GM21526 (cell line): ENCODE results near the gene TTC31.

ENCODE experiments used
- ATAC-seq: cut with Tn5 transposase; IDR thresholded peaks from one replicate; pipeline ENCODE4 v1.9.1; 2021; ENCODE audit warnings: moderate library complexity; ENCODE audit not compliant: unreplicated experiment, low FRiP score

The TTC31 gene

DNA sequence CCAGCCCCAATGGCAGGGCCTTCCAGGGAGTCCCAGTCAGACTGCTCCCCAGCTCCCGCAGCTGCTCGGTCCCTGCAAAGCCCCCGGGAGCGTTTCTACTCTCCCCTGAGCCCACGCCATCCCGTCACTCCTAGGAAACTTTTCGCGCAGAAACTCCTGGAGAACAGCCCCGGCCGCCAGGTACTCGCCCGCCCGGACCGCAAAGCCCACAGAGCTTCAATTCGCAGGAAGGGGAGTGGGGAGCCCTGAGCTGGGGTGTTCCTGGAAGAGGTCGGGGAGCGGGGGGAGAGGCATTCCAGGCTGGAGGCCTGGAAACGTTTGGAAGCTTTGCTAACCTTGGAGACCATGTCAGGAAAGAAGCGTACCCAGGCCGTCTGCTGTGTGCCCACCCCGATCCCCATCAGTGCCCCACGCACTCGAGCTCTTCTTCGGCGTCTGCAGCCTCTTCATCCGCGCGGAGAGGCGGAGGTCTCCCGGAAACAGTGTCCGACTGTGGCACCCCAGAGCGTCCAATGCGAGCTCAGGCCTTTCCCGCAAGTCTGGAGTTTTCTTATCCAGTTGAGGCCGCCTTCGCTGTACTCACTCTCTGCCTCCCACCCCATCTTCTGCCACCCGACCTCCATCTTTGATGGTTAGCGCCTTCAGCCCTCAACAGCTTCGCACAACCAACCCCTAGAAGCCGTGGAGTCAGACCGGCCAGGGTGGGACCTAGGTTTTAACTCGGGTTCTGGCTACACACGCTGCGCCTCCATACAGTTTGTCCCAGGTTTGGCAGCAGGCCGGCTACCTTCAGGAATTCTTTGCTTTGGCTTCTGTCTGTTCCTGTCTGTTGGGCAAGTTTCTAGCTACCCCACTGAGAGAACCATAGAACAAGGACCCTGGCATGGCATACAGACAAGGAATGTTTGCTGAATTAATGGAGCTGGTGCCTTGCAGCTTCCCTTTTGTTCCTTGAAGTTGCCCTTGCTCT is 20.9 kb downstream of the TTC31 start:
- no peak for ATAC-seq

DNA sequence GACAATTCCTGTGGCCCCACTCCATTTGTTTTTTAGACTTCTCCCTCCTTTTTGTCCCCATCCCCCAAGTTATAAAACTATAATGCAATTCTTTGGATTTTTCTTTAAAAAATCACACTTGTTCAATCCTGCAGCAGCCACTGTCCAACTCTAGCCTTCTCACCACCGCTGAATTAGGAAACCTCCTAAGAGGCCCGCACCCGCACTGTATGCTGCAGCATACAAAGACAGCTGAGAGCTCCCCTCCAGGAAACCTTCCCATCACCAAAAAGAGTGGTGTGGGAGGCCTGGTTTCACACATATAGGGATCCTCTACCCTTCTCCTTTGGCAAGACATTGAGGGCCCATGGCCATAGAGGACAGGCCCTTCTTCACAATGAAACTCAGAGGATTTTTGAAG is 21.7 kb downstream of the TTC31 start:
- ATAC-seq = no peak

DNA sequence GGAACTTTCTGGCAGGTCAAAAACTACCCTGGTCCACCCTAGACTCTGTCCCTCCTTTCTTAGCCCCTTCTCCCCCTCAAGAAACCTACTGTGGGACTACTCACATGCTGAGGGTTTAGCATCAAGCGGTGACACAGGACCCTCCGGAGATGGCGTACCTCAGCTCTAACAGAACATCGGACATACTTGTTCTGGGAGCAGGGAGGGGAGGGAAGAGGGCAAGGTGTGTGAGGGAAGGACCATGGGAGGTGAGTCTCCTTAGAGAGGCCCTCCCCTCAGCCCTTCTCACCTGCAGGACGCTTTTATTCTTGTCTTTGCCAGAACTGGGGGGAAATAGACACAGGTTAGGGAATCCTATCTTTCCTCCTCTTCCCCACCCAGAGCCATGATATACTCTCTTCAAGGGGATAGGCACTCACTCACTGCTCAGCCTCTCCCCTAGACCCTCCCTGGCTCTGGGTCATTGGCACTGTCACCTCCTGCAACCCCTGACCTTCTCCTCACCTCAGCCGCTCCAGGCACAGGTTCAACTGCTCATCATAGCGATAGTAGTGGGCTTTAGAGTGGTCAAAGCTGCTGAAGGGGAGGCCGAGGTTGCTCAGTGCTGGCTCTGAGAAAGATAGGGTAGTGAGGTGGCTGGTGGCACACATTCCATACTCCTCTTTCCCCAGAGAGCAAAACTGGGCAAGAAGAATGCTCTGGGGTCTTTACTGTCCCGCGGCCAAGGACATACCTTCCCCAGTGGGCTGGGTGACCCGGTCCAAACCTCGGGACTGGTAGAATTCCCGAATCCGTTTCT is 22.8 kb downstream of the TTC31 start:
- ATAC-seq = no peak

DNA sequence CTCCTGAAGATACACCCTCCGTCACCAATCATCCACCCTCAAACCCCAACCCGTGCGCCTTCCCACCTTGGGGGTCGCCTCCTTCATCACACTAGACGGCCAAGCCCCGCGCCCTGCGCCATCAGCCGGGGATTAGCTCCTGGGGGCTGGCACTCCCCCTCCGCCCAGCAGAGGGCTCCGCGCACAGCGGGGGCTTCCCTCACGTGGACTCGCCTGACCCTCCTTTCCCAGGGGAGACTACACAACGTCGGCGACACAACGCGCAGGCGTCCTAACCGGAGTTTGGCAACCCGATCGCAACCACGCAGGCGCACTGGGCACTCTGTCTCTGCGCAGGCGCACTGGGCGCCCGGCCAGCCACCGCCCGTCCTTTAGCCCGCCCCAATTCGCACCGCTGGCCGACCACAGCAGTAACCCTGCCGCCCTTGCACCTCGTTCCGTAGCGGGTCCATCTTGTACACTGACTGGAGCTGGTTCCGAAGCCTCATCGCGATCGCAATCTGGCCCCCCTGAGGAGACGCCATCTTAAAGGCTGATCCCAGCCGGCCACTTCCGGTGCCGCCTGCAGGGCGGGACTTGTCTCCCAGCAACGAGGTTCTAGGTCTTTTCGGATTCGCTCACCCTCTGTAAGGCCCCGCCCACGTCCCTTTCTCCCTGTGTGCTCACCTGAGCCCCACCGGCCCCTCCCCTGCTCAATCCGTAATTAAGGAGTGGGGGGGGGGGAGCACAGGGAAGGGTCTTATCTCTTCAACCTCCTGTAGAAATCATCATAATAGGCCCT is 24.5 kb downstream of the TTC31 start, which contains the start of gene PCGF1:
Gene PCGF1, minus strand, starts transcription at position 551 of the 781 bp plus-strand sequence. Its CDS starts 27 bp downstream, at position 524.
- peak; percentile 78 for ATAC-seq

DNA sequence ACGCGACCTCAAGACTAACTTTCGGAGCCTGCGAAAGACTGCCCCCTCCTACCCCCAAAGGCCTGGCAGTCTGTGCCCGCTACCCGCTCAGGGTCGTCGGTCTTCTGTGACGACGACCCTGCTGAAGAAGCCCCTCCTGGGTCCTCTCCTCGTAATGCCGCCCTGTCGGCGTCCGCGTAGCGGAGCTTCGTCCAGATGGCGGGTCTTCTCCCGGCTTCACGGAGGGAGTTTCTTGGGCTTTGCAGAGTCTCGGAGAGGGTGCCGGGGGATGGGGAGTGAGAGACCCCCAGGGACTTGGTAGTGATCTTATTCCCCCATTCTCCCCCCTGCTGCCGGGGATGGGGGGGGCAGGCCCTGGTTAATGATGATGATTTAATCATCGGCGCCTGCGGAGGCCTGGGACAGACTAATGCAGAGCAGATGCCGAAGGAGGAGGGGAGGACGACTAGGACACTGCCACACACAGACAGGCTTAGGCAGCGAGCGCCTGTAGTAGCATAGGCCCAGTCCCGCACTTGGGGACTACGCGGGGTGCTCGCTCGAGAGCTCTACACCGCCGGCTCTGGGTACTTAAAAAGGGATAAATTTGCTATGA is 25.1 kb downstream of the TTC31 start:
- ATAC-seq = no peak

DNA sequence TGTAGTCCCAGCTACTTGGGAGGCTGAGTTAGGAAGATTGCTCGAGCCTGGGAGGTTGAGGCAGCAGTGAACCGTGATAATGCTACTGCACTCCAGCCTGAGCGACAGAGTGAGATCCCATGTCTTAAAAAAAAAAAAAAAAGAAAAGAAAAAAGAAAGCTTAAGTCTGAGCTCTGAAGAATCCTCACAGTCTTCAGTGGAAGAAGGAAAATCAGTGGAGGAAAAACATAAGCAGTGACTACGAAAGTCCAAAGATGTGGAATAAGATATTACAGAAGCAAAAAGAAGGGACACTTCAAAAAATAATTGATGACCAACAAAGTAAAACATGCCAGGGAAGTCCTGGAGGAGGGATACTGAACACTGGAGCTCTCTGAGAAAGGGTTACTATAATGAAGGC is 27.4 kb downstream of the TTC31 start:
- no peak for ATAC-seq

DNA sequence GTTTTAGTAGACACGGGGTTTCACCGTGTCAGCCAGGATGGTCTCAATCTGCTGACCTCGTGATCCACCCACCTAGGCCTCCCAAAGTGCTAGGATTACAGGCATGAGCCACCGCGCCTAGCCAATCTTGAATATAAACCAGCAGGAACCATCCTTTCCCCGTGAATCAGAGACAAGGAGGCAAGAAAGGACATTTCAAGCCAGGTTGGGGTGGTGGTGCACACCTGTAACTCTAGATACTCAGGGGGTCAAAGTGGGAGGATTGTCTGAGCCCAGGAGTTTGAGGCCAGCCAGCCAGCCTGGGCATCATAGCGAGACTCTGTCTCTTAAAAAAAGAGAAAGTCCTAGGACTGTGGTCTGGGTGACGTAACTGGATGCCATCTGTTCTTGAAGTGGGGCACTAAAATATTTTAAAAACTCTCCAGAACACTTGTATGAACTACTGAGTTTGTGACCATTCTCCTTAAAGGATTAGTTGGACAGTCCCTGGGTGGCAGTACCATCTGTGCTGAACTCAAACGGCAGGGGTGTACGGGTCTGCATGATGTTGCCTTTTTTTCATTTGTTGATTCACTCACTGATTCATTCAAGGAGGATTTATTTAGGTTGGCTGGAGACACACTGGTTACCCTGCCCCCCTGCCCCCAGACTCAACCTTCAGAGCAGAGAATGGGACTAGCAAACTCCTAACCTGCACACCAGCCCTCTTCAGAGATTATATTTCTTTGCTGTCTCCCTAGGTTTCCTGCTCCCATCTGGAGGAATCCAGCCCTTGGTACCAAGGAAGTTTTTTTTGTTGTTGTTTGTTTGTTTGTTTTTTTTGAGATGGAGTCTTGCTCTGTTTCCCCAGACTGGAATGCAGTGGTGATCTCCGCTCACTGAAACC is 28.5 kb downstream of the TTC31 start:
- ATAC-seq = no peak

DNA sequence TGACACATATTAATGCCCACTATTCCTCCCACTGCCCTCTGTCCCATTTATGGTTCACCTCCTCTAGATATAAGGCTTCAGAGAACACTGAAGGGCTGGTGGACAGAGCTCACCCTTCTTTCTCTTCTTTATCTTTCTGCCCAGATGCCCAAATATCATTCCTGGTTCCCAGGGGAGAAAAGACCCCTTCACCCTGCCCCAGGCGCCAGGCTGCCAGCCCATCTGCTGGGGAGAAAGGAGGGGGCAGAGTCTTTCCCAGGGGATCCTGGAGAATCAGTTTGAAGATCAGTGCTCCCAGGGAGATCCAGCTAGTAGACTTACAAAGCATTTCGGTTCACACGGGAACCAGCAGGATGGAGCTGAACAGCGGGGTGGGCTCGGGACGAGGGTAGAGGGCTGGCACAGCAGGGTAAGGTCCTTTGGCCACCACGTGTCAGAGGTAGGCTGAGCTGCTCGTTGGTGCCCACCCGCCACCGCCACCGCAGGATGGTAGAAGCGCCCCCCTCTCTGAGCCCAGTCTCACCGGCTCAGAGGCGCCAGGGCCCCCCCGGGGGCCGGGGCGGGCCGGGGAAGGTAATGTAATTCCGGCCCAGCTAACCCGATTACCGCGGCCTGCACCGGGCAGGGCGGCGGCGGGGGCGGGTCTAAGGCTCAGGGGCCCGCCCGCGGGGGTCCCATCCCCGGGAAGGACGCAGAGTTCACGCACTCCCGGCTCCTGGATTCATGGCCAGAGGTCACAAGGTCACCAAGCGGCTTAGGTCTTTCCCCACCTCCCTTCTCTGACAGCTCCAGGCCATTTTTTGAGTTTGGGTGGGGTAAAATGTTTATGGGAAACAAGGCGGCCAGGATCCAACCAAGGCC is 30.1 kb downstream of the TTC31 start:
- ATAC-seq = no peak

DNA sequence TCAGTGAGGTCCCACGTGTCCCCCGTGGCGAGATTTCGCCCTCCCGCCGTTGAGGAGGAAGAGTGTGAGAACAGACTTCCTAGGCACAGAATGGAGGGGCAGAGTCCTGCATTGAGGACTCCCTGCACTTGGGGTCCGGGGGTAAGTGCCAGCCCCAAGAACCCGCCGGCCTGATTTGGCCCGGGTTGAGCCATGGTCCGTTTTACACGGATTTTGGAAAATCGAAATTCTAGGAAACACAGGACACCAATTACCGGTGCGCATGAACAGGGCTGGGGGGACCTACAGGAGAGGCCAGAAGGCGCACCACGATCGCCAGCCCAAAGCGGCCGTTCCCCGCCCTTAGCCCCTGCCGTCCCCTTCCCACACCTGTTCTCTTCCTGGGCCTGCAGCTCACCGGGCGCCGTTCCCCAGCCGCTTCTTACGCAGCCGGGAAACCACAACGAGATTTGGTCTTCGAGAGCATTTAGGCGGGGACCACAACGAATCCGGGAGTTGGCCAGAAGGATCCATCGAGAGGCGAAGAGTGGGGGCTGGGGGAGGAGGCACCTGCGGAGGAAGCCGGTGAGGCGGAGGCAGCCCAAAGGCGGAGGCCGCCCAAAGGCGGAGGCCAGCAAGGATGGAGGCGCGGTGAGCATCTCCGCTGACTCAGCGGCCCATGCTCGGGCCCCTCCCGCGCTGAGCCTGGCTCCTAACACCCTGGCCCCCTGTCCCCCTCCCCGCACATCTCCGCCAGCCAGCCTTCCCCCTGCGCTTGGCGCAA is 30.9 kb downstream of the TTC31 start:
- no peak for ATAC-seq

DNA sequence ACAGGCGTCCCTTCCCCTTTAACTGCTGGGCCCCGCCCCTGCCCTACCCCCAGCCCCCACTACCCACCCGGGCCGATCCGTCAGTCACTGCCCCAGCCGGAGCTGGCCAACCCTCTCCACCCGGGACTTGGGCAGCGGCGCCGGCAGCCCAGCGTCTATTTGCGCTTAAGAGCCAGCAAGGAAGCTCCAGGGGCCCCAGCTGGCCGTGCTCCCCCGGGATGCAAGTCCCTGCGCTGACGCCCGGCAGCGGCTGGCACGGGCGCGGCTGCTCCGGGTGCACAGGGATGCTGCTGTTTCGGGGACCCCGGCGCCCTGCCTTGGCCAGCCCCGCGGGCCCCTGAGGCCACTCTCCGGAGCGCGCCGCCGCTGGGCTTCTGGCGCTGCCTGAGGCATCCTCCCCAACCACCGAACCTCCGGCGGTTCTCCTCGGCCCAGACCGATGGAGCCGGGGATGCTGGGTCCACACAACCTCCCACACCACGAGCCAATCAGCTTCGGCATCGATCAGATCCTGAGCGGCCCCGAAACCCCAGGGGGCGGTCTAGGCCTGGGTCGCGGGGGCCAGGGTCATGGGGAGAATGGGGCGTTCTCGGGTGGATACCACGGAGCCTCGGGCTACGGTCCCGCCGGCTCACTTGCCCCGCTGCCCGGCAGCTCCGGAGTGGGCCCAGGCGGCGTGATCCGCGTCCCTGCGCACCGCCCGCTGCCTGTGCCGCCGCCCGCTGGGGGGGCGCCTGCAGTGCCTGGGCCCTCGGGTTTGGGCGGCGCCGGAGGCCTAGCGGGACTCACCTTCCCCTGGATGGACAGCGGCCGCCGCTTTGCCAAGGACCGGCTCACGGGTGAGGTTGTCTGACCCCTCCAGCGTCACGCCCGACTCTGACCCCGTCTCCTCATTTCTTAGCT is 31.7 kb downstream of the TTC31 start, which contains the start of gene TLX2:
Gene TLX2, plus strand, starts transcription at position 83 of the 903 bp plus-strand sequence. Its CDS starts 357 bp downstream, at position 440.
- no peak for ATAC-seq

DNA sequence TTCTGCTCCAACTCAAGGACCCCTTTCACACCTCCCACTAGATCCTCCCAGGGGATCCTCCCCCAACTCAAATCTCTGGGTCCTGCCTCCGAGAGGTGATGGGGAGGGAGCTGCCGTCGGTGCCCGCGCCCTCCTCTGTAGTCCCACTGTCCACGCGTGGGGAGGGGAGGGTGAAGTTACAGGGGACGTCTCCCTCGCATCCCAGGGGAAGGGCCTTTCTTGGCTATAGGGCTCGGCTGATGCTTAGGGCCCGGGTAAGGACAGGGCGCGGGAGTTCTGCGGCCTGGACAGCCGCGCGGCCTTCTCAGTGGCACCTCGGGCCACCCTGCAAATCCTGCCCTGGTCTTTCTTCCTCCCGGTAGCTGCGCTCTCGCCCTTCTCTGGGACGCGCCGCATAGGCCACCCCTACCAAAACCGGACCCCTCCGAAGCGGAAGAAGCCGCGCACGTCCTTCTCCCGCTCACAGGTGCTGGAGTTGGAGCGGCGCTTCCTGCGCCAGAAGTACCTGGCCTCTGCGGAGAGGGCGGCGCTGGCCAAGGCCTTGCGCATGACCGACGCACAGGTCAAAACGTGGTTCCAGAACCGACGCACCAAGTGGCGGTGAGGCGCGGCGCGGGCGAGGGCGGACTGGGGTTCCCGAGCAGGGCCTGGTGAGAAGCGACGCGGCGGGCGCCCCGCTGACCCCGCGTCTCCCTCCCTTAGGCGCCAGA is 32.5 kb downstream of the TTC31 start:
- ATAC-seq = no peak

DNA sequence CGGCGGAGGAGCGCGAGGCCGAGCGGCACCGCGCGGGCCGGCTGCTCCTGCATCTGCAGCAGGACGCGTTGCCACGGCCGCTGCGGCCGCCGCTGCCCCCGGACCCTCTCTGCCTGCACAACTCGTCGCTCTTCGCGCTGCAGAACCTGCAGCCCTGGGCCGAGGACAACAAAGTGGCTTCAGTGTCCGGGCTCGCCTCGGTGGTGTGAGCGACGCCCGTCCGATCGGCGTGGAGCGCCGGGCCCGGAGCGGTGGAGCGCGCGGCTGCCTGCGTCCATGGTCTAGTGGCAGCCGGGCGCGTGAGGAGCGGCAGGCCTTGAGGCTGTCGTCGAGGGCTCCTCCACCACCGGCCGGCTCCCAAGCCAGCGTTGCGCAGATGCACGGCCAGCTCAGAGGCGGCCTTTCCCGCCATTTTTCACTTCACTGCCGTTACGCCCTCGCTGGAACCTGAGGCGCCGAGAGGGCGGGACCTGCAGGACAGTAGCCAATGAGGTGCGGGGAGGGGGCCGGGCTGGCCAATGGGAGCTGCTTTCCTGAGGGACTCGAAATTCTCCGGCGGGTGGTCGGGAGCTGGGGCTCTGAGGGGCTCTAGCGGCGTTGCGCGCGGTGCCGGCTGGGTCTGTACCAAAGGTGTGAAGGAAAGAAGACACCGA is 33.2 kb downstream of the TTC31 start:
- no peak for ATAC-seq

DNA sequence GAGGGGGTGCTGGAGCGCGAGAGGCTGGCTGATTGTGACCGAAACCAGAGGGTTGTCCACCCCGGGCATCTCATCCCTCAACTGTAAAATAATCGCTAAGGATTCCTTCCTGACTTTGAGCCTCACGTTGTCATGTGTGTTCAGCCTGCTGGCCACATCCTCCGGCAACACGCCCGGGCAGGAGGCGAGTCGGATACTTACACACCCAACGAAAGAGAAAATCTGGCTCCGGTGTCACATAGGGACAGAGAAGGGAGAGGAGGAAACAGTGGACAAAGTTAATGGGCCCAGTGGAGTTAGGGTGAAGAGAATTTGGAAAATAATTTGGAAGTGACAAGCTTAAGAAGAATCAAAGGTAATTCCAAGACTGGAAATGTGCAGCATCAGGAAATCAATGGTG is 33.8 kb downstream of the TTC31 start:
- no peak for ATAC-seq

DNA sequence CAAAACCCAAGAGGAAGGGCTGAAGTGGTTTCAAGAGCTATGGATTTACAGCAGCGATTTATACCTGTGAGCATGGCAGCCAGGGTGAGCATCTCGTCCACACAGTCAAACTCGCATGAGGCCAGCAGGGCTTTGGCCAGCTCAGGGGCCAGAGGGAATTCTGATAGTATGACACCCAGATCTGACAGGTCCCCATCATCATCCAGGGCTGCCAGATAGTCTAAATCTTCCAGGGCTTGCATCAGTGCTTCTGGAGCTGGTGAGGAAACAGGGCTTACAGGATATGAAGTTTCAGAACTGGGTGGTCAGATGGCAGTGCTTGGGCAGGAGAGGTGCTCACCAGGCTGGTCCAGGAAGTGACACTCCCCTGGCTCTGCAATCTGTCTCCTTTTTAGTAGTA is 39.6 kb downstream of the TTC31 start:
- ATAC-seq = no peak

DNA sequence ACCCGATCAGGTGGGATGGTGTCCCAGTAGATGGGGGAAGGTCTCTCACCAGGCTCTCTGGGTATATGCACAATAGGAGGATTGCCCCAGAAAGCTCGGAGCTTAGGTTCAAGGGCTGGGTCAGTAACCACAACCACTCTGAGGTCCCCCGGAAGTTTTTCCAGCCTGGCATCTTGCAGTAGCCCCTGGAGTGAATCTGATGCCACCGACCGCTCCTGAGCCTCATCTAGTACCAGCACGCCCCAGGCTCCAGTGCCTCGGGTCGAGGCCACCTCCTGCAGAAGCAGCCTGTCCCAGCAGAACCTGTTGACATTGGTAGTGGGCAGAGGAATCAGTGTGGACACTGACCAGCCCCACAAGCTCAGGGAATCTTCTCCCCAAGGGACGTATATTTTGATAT is 41.1 kb downstream of the TTC31 start:
- ATAC-seq = no peak
